ENCODE results near the gene EHBP1. TPM values are rescaled to one million over a fixed set of nuclear protein-coding genes. Genes with fewer than 3 reads are reported as not detected.

EHBP1 gene
- total and polyA plus RNA-seq, 11 donors: 5.2 to 34.2 (median 18.1) TPM

GRCh38 chr2:62817348-62817747 is 111.8 kb downstream of the EHBP1 start:
- no peak for TF ChIP-seq POLR2A (IDR thresholded peaks at IDR 0.05)
- no peak for TF ChIP-seq CTCF (IDR thresholded peaks at IDR 0.05)
- DNase-seq (no peak), ATAC-seq (no peak)
- WGBS, 4 donors: 60 to 69% (median 66%) methylated on average over 1 of the region's 1 CpG
- Histone ChIP-seq H3K27ac (no peak overlapping the region), H3K36me3 (no peaks in the 10 kb centered on the region), H3K9me3 (no peaks in the 10 kb centered on the region), H3K4me3 (no peak overlapping the region), H3K27me3 (no peaks in the 10 kb centered on the region), H3K4me1 (peaks cover 0 to 6% (median 0%) of the 10 kb centered on the region in 12 donors)
- intact Hi-C loops (cut with DNase I): no loop called here

- 96 to 98% (median 97%) methylated on average over 2 of the region's 2 CpGs for WGBS, 4 donors
- Histone ChIP-seq H3K27ac (no peak overlapping the region), H3K27me3 (no peaks in the 10 kb centered on the region), H3K36me3 (no peaks in the 10 kb centered on the region), H3K9me3 (no peaks in the 10 kb centered on the region), H3K4me1 (peaks cover 0 to 6% (median 0%) of the 10 kb centered on the region in 12 donors), H3K4me3 (no peak overlapping the region)
- ATAC-seq: no peak
- no peak for DNase-seq
- intact Hi-C loops (cut with DNase I): no loop called here
- TF ChIP-seq CTCF (IDR thresholded peaks at IDR 0.05): no peak
- no peak for TF ChIP-seq POLR2A (IDR thresholded peaks at IDR 0.05)
Observed at GRCh38 chr2:62817995-62818713, 112.6 kb downstream of the EHBP1 start.

GRCh38 chr2:62822549-62822948 is 117.0 kb downstream of the EHBP1 start:
- ATAC-seq (no peak), DNase-seq (no peak)
- intact Hi-C loops (cut with DNase I): no loop called here
- Histone ChIP-seq H3K4me1 (peaks cover 0 to 20% (median 5%) of the 10 kb centered on the region in 12 donors), H3K27me3 (no peaks in the 10 kb centered on the region), H3K4me3 (no peak overlapping the region), H3K36me3 (peaks cover 0 to 15% (median 8%) of the 10 kb centered on the region in 9 donors), H3K9me3 (no peaks in the 10 kb centered on the region), H3K27ac (no peak overlapping the region)
- TF ChIP-seq POLR2A (IDR thresholded peaks at IDR 0.05) (no peak), CTCF (IDR thresholded peaks at IDR 0.05) (no peak)
- 78 to 88% (median 83%) methylated on average over 3 of the region's 3 CpGs for WGBS, 4 donors

- intact Hi-C loops (cut with DNase I): no loop called here
- Histone ChIP-seq H3K4me1 (peaks cover 0 to 20% (median 5%) of the 10 kb centered on the region in 12 donors), H3K4me3 (no peak overlapping the region), H3K27me3 (no peaks in the 10 kb centered on the region), H3K36me3 (peaks cover 0 to 23% (median 16%) of the 10 kb centered on the region in 9 donors), H3K9me3 (no peaks in the 10 kb centered on the region), H3K27ac (no peak overlapping the region)
- WGBS, 4 donors: 96 to 100% (median 98%) methylated on average over 1 of the region's 1 CpG
- TF ChIP-seq POLR2A (IDR thresholded peaks at IDR 0.05): no peak
- no peak for TF ChIP-seq CTCF (IDR thresholded peaks at IDR 0.05)
- ATAC-seq (no peak), DNase-seq (no peak)
Observed at GRCh38 chr2:62824388-62824787, 118.9 kb downstream of the EHBP1 start.
